Measurements from ENCODE around the gene POLR2H.
A peak's percentile ranks its signal among the peaks of the same experiment; 100 is the strongest.

Gene POLR2H

DNA sequence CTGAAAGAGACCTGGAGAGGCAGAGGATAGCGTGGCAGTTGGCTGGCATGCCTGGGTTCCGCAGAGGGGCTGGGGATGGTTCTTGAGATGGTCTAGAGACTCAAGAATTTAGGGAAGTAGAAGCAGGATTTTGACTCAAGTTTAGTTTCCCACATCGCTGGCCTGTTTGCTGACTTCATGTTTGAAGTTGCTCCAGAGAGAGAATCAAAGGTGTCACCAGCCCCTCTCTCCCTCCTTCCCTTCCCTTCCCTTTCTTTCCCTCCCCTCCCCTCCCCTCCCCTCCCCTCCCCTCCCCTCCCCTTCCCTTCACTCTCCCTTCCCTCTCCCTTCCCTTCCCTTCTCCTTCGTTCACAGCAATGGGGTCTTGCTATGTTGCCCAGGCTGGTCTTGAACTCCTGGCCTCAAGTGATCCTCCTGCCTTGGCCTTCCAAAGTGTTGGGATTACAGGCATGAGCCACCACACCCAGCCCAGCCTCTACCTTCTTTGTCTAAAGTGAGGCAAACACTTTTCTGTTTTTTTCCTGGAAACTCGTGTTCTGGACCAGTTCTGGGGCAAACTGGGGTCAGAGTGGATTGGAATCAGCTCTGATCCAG lies 28.5 kb downstream of the POLR2H start:
- no peak for DNase-seq

DNA sequence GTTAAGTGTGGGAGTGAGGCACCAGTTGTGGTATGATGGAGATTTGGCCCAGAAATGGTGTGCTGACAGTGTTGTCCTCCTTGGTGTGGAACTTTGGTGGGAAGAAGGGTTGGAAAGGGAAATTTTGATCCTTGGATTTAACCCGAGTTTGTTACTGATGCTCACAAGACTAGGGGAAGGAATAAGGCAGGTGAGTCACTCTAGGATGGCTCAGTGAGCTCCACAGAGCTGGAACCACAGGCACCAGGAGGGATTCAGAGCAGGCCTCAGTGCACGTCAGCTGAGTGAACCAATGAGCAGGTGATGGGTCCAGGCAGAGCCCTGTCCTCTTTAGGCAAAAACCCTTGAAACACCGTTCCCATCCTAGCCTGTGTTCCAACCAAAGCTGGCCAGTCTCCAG lies 29.8 kb downstream of the POLR2H start:
- DNase-seq: no peak

DNA sequence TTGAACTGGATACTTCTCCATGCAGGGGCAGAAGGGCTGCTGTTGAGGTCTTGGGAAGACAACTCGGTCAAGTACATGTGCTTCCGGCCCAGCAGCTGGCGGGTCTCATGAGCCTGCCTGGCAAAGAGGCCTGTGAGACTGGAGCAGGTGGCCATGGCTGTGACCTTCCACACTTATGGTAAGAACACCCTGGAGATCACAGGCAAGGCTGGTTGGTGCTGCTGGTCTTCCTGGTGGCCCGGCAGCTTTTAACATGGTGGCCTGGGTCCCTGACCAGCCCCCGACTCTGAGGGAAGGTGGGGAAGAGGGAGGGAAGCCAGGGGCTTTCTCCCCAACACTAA lies 33.8 kb downstream of the POLR2H start:
- no peak for DNase-seq

DNA sequence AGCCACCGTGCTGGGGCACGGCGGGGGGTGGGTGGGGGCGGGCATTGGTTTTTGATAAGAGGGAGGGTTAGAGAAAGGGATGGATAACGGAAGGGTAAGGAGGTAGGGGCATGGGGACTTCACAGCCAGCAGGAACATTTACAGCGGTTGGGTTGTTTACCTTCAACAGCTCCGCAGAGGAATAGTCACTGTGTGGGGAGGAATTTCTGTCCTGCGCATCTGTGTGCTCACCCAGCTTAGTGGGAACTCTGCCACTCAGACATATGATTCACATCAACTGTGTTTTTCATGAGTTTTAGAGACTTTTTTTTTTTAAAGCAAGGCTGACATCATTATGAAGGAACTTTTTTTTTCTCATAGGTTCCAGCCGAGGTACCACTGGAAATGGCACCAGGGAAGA lies 37.9 kb downstream of the POLR2H start:
- no peak for DNase-seq

DNA sequence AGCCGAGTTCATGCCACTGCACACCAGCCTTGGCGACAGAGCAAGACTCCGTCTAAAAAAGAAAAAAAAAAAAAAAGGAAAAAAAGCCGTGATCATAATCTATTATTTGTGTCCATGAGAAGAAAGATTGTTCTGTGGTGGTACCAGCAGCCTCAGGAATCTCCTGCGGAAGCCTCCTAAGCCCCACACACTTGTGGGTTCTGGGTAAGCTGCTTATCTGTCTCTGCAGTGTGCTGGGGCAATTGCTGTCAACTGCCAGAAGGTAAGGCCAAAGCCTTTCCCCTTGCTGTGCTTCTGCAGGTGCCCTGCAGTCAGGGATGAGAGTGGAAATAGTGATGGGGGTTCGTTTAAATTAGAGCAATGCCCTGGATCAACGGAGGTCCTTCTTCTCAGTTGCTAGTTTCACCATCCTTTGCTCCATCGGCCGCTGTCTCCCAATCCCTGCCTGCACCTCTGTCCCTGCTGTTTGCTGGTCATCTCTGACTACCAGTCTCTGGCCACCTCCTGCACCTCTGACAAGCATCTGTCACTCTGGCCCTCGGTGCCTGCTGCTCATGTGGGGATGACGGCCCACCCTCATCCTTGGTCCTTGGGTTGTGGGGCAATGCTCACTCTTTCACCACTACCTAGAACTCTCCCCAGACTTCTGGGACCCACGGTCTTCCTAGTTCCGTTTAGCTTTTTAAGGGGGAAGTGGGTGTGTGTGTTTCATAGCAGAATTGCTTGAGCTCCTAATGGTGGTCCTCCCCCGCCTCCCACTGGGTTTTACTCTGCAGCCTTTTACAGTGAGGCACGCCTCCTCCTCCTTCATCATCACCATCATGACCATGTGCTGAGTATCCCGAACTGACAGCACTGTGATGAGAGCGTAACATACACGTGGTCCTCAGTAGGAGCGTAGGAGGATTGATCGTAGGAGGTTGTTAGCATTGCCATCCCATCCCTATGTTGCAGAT lies 43.8 kb downstream of the POLR2H start:
- no peak for DNase-seq

DNA sequence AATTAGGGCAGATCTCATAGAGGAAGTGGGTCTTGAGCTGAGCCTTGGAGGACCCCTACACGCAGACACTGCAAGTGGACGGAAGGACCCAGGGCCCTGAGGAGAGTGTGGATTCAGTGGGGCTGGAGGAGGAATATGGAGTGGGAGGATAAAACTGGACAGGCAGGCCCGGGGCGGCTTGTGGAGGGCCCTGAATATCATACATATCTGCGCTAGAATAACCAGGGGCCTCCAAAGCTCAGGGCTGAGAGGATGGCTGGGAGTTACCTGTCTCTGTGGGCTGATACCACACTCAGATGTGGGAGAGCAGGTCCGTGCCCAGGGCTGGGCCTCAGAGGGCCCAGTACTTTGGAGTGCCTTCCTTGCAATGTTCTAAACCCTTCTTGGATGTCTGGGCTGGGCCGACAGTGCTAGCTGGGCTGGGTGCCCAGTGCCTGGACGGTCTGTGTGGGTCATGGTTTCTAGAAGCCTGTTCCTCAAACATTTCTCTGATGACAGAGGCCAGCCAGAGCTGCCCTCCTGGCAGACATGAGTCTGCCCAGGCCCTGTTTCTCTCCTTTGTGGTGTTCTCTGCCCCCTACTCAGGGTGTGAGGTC lies 47.9 kb downstream of the POLR2H start:
- no peak for DNase-seq

DNA sequence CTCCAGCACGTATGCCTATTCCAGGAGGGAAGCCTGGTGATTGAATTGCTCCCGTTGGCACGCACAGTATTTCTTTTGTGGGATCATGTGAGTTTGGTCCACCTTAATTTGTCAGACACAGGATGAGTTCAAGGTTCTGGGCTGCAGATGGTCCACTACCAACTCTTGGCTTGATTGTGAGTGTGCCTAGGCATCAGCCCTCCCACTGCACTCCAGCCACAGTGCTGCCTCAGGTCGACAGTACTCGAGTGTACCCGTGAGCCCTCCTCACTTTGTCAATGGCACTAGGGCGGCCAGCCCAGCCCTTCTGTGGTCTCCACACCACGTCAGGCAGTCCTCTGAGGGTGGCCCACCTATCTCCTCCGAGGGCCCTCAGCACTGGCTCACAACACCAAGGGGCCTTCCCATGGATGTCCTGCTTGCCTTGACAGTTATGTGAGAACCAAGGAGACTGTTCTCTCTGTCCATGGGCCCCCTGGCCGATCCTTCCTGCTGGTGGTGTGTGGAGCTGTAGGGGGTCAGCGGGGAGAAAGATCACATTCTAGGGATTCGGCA lies 48.5 kb downstream of the POLR2H start:
- DNase-seq: no peak

DNA sequence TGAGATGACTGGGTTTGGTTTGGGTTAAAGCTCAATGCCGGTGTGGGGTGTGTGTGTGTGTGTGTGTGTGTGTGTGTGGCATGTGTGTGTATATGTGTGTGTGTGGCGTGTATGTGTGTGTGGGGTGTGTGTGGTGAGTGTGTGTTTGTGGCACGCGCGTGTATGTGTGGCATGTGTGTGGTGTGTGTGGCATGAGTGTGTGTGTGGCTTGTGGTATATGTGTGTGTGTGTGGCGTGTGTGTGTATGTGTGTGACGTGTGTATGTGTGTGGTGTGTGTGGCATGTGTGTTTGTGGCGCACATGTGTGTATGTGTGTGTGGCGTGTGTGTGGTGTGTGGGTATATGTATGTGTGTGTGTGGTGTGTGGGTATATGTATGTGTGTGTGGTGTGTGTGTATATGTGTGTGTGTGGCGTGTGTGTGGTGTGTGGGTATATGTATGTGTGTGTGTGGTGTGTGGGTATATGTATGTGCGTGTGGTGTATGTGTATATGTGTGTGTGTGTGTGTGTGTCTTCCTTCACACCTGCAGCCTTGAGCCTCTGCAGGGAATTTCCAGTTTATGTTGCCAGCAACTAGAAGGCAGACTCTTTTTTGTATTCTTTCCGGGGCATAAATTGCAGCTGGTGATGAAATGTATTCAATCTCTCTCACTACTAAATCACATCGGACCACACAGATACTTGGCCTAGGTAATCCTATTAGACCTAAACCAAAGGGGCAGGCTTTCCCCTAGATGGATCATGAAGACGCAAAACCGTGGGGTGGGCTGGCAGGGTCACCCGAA lies 53.1 kb downstream of the POLR2H start:
- no peak for DNase-seq

DNA sequence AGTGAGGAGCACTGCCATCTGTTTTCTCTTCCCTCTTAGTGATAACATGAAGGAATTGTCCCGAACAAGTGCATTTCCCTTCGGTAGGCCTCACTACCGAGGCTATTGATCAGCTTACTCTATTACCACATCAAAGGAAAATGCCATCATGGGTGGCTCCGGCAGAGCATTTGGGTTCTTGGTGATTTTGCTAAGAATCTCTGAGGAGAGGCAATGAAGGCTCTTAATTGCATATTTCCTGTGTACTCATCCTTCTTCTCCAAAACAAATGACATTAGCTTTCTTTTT lies 53.6 kb downstream of the POLR2H start:
- no peak for DNase-seq

DNA sequence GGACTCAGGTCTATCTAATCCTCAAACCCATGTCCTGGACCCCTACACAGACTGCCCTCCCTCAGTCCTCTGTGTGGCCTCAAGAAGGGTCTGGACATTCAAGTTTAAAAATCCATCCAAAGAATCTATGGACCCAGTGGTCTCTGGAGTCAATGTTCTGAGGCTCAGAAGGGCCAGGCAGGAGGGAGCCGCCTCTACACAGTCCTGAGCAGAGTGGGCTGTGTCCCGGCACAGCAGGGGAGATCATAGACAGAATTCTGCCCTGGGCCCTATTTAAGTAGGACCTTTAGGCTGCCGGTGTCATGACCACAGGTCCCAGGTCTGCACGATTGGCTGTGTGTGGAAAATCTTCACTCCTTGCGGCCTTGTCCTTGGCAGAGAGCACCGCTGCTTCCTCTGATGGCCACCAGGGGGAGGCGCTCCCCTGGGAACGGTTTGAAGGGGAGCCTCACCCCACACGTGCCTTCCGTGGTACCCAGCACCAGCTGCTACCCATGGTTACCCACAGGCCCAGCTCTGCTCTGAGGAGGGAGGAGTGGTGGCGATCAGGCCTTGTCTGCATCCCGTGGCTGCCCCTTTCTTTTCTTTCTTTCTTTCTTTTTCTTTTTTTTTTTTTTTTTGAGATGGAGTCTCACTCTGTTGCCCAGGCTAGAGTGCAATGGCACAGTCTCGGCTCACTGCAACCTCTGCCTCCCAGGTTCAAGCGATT lies 56.3 kb downstream of the POLR2H start:
- DNase-seq: peak; percentile 62 to 63

Data from activated CD4-positive, alpha-beta T cell treated with anti-CD3 and anti-CD28 coated beads, Interleukin-2, amount 50 U/mL, for 4 hours (primary cell).